ENCODE data around the gene DDR1. TPM values are rescaled to one million over a fixed set of nuclear protein-coding genes. Genes with fewer than 3 reads are reported as not detected.
"Not testable (repeated sequence)": the region's sequence is repeated elsewhere in the genome, so short reads cannot be mapped to it uniquely, and the experiment has no call there.

DDR1 gene
- total and polyA plus RNA-seq, 8 donors = 77.9 to 148 (median 90.0) TPM

DNA sequence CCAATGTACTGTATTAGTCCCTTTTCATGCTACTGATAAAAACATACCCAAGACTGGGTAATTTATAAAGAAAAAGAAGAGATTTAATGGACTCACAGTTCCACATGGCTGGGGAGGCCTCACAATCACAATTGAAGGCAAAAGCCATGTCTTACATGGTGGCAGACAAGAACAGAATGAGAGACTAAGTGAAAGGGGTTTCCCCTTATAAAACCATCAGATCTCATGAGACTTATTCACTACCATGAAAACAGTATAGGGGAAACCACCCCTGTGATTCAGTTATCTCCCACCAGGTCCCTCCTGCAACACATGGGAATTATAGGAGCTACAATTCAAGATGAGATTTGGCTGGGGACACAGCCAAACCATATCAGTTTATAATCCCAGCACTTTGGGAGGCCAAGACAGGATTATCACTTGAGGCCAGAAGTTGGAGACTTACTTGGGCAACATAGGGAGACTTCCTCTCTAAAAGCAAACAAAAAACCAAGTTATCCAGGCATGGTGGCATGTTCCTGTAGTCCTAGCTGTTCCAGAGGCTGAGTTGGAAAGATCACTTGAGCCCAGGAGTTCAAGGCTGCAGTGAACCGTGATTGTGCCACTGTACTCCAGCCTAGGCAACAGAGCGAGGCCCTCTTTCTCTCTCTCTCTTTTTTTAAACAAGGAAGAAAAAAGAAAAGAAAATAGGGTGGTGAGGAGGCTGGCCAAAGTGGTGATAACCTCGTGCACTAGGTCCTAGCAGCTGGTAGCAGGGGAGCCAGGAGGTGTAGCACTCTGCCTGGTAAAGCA, 22.9 kb upstream of the DDR1 start:
- peaks cover 0 to 6% of the 10 kb centered on the region in 2 donors for H3K9me3 ChIP-seq
- intact Hi-C loops (cut with DNase I) = no loop called here
- no peak overlapping the region for H3K27ac ChIP-seq
- H3K4me1 ChIP-seq = no peaks in the 10 kb centered on the region
- no peaks in the 10 kb centered on the region for H3K27me3 ChIP-seq
- TF ChIP-seq CTCF (IDR thresholded peaks at IDR 0.05) = no peak
- no peaks in the 10 kb centered on the region for H3K36me3 ChIP-seq
- DNase-seq (no peak), ATAC-seq (no peak)
- H3K4me3 ChIP-seq = no peak overlapping the region

- H3K4me1 ChIP-seq = no peaks in the 10 kb centered on the region
- H3K9me3 ChIP-seq = peaks cover 0 to 6% of the 10 kb centered on the region in 2 donors
- H3K36me3 ChIP-seq = no peaks in the 10 kb centered on the region
- H3K27ac ChIP-seq = no peak overlapping the region
- no peak for DNase-seq
- no peak for TF ChIP-seq CTCF (IDR thresholded peaks at IDR 0.05)
- H3K27me3 ChIP-seq = no peaks in the 10 kb centered on the region
- no peak overlapping the region for H3K4me3 ChIP-seq
- intact Hi-C loops (cut with DNase I) = no loop called here
- ATAC-seq = no peak
Measured at GRCh38 chr6:30862156-30862875, 22.0 kb upstream of the DDR1 start.

- Histone ChIP-seq H3K4me1 (no peaks in the 10 kb centered on the region), H3K27me3 (no peaks in the 10 kb centered on the region), H3K36me3 (no peaks in the 10 kb centered on the region), H3K27ac (no peak overlapping the region), H3K9me3 (peaks cover 0 to 20% of the 10 kb centered on the region in 2 donors), H3K4me3 (no peak overlapping the region)
- no peak for DNase-seq
- ATAC-seq = no peak
- TF ChIP-seq CTCF (IDR thresholded peaks at IDR 0.05) = no peak
- intact Hi-C loops (cut with DNase I) = no loop called here
Measured at GRCh38 chr6:30864325-30864724, 20.0 kb upstream of the DDR1 start.

DNA sequence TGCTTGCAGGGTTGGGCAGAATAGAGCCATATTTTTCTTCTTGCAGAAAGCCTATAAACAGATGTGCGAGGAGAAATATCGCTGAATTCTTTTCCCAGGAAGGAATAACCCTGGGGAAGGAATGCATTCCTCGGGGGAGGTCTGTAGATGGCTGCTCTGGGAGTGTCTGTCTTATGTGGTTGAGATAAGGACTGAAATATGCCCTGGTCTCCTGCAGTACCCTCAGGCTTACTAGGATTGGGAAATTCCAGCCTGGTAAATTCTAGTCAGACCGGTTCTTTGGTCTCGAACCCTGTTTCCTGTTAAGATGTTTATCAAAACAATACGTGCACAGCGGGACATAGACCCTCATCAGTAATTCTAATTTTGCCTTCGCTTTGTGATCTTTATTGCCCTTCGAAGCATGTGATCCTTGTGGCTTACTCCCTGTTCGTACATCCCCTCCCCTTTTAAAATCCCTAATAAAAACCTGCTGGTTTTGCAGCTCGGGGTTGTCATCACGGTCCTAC, 15.0 kb upstream of the DDR1 start:
- H3K27me3 ChIP-seq; DNase-seq; H3K4me3 ChIP-seq; H3K36me3 ChIP-seq; H3K4me1 ChIP-seq; H3K27ac ChIP-seq; intact Hi-C loops (cut with DNase I); ATAC-seq: not testable (repeated sequence)
- H3K9me3 ChIP-seq = peaks cover 0 to 35% of the 10 kb centered on the region in 2 donors

- Histone ChIP-seq H3K27ac (no peak overlapping the region), H3K27me3 (no peaks in the 10 kb centered on the region), H3K36me3 (no peaks in the 10 kb centered on the region), H3K4me3 (no peak overlapping the region), H3K4me1 (no peaks in the 10 kb centered on the region), H3K9me3 (peaks cover 0 to 35% of the 10 kb centered on the region in 2 donors)
- intact Hi-C loops (cut with DNase I) = loop anchor here in 1 of 2 donors (10.0 kb wide), 1 partner anchor 136 kb away; no protein-coding TSS in a partner anchor
- TF ChIP-seq CTCF (IDR thresholded peaks at IDR 0.05) = no peak
- DNase-seq = no peak
- ATAC-seq = no peak
Measured at GRCh38 chr6:30870546-30870945, 13.8 kb upstream of the DDR1 start.

Measured in left lung (tissue), 10 donors.